Measurements from ENCODE around the gene NOL6.

The NOL6 gene

DNA sequence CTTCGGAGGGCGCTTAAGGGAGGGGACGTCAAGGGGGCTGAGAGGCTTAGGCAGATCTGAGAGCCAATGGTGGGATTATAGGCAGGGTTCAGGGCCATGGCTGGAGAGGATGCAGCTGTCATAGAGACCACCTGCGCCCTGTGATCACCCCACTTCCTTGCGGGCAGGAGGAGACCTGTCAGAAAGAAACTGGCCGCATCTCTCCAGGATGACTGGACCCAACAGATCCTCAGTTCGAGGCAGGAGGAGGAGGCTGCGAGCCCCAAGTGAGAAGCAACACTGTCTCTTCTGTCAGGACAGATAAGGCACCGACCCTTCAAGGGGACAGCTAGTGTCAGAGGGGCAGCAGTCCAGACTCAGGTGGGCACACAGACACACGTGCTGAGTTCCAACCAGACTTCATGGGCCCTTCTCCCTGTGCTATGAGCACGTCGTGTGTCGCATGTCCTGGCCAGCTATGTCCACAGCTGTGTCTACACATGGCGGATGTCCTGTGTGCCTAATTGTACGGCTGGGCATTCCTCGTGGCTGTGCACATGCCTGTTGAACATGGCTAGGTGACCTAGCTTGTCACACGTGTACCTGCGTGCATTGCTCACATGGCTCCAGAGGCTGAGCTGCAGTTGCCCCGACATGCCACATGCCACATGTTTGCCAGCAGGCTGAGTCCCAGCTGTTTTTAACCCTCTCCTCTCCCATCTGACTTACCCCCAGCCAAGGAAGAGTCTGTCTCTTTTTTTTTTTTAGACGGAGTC is 25.7 kb downstream of the NOL6 start:
- FAIRE-seq: no peak

DNA sequence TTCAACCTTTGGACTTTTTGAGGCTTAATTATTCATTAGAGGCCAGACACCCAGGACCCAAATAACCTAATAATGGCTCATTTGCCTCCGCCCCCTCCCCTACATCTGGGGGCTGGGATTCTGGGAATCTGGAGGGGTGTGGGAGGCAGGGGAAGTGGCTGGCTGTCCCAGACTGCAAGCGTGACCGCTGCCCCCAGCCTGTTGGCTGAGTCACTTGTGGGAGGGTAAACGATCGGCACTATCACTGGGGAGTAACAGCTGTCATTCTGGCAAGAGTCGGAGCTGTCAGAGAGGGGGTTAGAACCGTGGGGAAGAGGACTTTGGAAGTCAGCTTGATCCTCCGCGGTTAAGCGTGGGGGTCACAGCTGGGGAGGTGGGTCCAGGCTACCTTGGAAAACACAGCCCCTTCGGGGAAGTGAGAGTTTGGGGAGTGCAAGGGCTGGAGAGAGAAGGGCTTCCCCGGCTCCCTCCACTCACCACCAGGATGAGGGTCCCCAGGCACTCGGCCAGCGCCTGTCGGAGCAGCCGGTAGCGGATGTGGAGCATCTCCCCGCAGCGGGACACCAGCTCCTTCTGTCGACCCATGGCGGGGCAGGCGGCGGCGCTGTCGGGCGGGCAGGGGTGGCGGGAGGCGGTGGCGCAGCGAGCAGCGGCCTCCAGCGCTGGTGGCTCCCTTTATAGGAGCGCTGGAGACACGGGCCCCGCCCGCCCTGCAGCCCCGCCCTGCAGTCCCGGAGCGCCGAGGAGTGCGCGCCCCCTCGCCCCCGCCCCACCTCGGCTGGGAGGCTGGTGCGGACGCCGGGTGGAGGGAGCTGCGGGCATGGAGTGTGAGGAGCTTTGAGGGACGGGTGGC is 26.6 kb downstream of the NOL6 start, which contains the start of gene AQP3:
Gene AQP3 (minus strand): TSS at position 648 of the 853 bp plus-strand sequence. CDS start 63 bp downstream, at position 585.
- no peak for FAIRE-seq

DNA sequence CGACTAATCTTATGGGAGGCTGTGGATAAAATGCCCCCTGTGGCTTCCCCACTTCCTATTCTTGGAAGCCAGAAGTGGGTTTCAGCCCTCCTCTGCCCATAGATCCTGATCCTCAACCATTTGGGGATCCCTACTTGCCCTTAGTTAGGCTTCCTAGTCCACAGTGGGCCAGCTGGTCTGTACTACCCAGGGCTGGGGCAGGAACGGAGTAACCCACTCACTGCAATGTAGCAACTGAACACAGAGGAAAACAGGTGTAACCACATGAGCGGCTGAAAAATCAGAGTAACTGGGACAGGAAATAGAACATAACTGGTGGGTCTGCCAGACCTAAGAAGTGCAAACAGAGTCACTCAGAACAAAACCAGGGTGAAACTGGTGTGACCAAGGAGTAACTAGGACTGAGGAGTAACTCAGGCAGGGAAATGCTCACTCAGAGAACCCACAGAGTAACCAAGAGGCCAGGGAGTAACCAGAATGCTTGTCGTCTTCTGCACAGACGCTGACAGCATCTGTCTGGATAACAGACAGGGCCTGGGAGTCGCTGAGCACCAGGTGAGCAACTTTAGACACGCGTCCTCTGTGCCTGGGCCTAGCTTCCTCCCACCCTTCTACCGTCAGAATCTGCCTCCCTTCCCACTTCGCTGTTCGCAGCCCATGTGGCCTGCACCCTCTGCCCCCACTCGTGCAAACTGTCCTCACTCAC is 27.3 kb downstream of the NOL6 start:
- FAIRE-seq: no peak

- FAIRE-seq: no peak
Measured at GRCh38 chr9:33445389-33446239, 28.1 kb downstream of the NOL6 start.

GRCh38 chr9:33443464-33444154 is 30.1 kb downstream of the NOL6 start:
- FAIRE-seq: no peak

DNA sequence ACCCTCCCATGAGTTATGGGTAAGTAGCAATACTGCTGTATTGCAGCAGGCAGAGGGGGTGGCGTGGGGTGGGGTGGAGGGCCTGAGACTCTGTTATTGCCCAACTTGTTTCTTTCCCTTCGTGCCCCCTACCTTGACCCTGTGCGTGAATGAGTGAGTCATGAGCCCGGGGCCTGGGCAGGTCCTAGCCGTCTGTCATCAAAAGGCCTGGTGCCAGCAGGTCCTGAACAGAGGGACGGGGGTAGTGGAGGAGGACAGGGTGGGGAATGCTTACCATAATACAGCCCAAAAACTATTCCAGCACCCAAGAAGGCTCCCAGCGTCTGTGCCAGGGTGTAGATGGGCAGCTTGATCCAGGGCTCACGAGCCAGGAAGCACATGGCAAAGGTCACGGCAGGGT is 30.7 kb downstream of the NOL6 start:
- FAIRE-seq: no peak

- no peak for FAIRE-seq
Measured at GRCh38 chr9:33442125-33442524, 31.6 kb downstream of the NOL6 start.

- no peak for FAIRE-seq
Measured at GRCh38 chr9:33440609-33441008, 33.1 kb downstream of the NOL6 start.

DNA sequence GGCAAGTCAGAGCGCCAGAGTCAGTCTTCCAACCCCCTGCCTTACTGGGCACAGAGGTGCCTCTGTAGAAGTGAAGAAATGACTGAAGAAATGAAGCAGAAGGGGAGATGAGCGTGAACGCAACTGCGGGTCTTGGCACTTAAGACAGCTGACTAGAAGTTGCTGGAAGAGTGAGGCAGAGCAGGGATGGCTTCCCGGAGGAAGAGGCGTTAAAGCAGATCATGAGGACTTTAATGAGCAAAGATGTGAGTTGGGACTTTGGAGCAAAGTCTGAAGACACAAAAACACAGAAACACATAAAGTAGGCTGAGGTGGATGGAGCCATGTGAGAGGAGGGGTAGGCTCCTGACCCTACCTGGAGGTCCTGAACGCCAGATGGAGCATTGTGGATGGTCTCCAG is 33.5 kb downstream of the NOL6 start:
- no peak for FAIRE-seq

DNA sequence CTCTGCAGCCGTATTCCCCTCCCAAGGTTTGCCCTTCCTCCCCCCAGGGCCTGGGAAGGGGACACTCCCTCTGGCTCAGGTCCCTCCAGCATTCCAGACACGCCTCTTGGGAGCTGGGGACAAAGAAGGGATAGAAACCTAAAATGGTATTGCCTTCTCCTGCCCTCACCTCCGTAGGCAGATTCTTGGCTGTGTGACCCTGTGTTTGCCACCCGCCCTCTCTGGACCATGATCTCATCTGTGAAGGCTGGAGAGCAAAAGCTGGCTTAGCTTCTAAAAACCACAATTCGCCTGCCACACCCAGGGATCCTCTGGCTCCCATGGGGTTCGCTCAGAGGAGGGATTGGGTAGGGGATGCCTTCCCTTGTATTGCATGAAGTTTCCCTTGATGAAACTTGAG is 34.0 kb downstream of the NOL6 start:
- FAIRE-seq: no peak

- FAIRE-seq: no peak
Measured at GRCh38 chr9:33438926-33439680, 34.6 kb downstream of the NOL6 start.

DNA sequence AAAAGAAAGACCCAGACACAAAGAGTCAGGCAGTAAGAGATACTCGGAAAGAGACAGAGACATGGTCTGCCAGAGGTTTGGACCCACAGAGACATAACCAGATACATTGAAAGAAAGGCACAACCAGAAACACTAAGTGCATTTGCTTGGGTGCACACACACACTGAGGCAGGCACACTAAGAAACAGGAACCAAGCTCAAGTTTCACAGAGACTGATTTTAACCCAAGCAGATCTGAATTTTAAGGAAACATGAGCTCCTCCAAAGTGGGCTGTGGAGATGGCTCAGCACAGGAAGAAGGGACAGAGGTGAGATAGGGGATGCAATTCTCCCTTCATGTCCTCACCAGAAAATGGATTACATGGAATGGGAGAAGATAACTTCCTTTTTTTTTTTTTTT is 35.8 kb downstream of the NOL6 start:
- no peak for FAIRE-seq

GRCh38 chr9:33437205-33437604 is 36.5 kb downstream of the NOL6 start:
- FAIRE-seq: no peak

- FAIRE-seq: no peak
Measured at GRCh38 chr9:33436445-33436844, 37.3 kb downstream of the NOL6 start.

GRCh38 chr9:33435821-33436277 is 37.9 kb downstream of the NOL6 start:
- no peak for FAIRE-seq

GRCh38 chr9:33434317-33435105 is 39.2 kb downstream of the NOL6 start:
- FAIRE-seq: no peak

- no peak for FAIRE-seq
Measured at GRCh38 chr9:33433871-33434270, 39.9 kb downstream of the NOL6 start.

DNA sequence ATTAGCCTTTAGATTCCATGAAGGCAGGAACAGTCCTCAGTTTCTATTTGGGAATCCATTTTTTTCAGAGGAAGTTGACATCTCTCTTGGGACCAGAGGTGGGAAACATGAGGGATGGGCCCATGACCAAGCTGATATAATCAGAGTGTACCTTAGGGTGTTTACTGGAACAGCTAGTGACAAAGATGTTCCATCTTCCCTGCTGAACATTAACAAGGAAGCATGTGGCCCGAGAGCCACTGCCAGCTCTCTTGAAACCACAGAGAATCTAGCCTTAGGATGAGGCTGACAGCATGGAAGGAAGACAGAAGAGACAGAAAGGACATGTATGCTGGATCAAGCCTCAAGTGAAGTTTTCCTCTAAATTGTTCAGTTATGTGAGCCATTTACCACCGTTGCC is 42.3 kb downstream of the NOL6 start:
- FAIRE-seq: no peak

DNA sequence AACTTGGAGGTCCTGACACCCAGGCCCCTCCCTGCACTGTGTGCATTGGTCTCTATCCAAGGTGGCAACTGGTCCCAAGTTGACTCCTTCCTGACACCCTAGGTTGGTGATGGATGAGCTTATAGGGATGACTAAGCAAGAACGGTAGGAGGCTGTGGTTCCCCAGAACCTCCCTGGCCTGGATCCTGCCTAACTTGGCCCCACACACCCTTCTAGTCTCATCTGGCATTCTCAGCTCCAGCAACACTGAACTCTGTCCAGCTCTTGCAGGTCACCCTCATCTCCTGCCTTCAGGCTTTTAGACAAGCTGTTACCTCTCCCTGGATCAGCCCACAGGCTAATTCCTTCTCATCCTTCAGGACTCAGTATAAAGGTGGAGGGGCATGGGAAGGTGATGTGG is 42.8 kb downstream of the NOL6 start:
- no peak for FAIRE-seq

All from colon (tissue), 2 donors.